HepG2 (cell line): Measurements from ENCODE around the gene ACBD6. TPM values are rescaled to one million over a fixed set of nuclear protein-coding genes. Genes with fewer than 3 reads are reported as not detected.

Experiments used
- ATAC-seq: fragments of 200-7000 bp; cut with Tn5 transposase; 3 replicates; pipeline ENCODE4 v1.9.1; 2020; ENCODE audit warnings: mild to moderate bottlenecking, moderate library complexity
- BruUV-seq: library from RNA; stranded (reverse); fragments of 400-500 nt; replicated peaks from 2 replicates; lab custom pipeline; 2021; lab: Mats Ljungman, UMichigan
- CTCF ChIA-PET: fragments of 300-600 bp; formaldehyde crosslinking; extraction: SDS; loops from one replicate; lab custom pipeline; 2021; ENCODE audit warnings: low total read pairs, inconsistent platforms, low intra/inter-chr PET ratio; lab: Yijun Ruan, JAX
- POLR2A ChIA-PET: fragments of 350-600 bp; sonication (Branson Sonifier 250); formaldehyde crosslinking; loops from one replicate; lab custom pipeline; 2020; ENCODE audit warnings: antibody characterized with exemption, inconsistent platforms; lab: Yijun Ruan, JAX
- DNase-seq: peaks from one replicate; pipeline ENCODE4 v3.0.0-alpha.2; 2015; ENCODE audit warnings: low spot score
- FAIRE-seq: peaks from 3 replicates; lab custom pipeline; 2011; peaks lifted over from hg19 to GRCh38; lab: Jason Lieb, UNC
- H2AFZ ChIP-seq: one replicate; pipeline ENCODE4 v1.6.1; 2011; ENCODE audit warnings: low read length, inconsistent platforms
- H3K27ac ChIP-seq: fragments of 300-600 bp; 3 replicates; pipeline ENCODE4 v1.8.0; 2011; ENCODE audit warnings: mixed run types, mild to moderate bottlenecking, mixed read lengths, low read length, inconsistent platforms; ENCODE audit not compliant: insufficient read depth; ENCODE audit errors: extremely low read length
- H3K27me3 ChIP-seq, 2 experiments: fragments of 200-600 bp in 1 of 2; 2 replicates in 1 of 2; 3 replicates in 1 of 2; pipeline versions ENCODE4 v1.6.0 to v1.8.0; 2011; ENCODE audit warnings: low read length in 2 of 2, mild to moderate bottlenecking in 2 of 2, moderate library complexity in 2 of 2, inconsistent platforms in 1 of 2; ENCODE audit not compliant: insufficient read depth in 2 of 2, control insufficient read depth in 1 of 2
- H3K36me3 ChIP-seq, 2 experiments: fragments of 200-600 bp in 1 of 2; replicated peaks in 1 of 2; 2 replicates in 1 of 2; 3 replicates in 1 of 2; pipeline versions ENCODE4 v1.5.1 to v1.8.0; 2011; ENCODE audit warnings: low read length in 2 of 2, inconsistent platforms in 1 of 2; ENCODE audit not compliant: insufficient read depth in 2 of 2, control insufficient read depth in 1 of 2
- H3K4me1 ChIP-seq: 2 replicates; pipeline ENCODE4 v1.5.1; 2012; ENCODE audit warnings: low read length, inconsistent platforms; ENCODE audit not compliant: insufficient read depth
- H3K4me2 ChIP-seq: 2 replicates; pipeline ENCODE4 v1.6.0; 2011; ENCODE audit warnings: low read depth, low read length, inconsistent platforms
- H3K4me3 ChIP-seq, 3 experiments: fragments of 200-600 bp in 1 of 3; sonication (generic), shearing (Covaris generic) in 1 of 3; replicated peaks in 1 of 3; 2 replicates each; pipeline ENCODE4 v1.5.1; 2011 to 2016; ENCODE audit warnings: low read length in 3 of 3, inconsistent platforms in 2 of 3, low read depth in 2 of 3, mild to moderate bottlenecking in 2 of 3, control low read depth in 1 of 3, mixed read lengths in 1 of 3; ENCODE audit not compliant: insufficient read depth in 1 of 3
- H3K79me2 ChIP-seq: one replicate; pipeline ENCODE4 v1.6.1; 2011; ENCODE audit warnings: low read length, inconsistent platforms; ENCODE audit not compliant: insufficient read depth
- H3K9ac ChIP-seq: 2 replicates; pipeline ENCODE4 v1.6.0; 2011; ENCODE audit warnings: mild to moderate bottlenecking, low read depth, low read length, inconsistent platforms; ENCODE audit not compliant: insufficient read depth
- H3K9me3 ChIP-seq: 2 replicates; pipeline ENCODE4 v1.5.1; 2012; ENCODE audit warnings: mild to moderate bottlenecking, low read length
- H4K20me1 ChIP-seq: 2 replicates; pipeline ENCODE4 v1.6.0; 2011; ENCODE audit warnings: inconsistent platforms, mild to moderate bottlenecking, low read length, moderate library complexity; ENCODE audit not compliant: insufficient read depth
- FOXK1 ChIP-seq: sonication (generic); formaldehyde crosslinking; IDR thresholded peaks from 2 replicates; pipeline ENCODE4 v1.4.0; 2020; ENCODE audit warnings: low read depth, missing genetic modification reagents, borderline replicate concordance
- FOXP1 ChIP-seq, 2 experiments: fragments of 450-650 bp in 1 of 2; IDR thresholded peaks; 2 replicates each; pipeline ENCODE4 v1.6.1; 2017 to 2018; ENCODE audit warnings: antibody characterized with exemption in 1 of 2
- HOXA7 ChIP-seq: sonication (generic); formaldehyde crosslinking; IDR thresholded peaks from 2 replicates; pipeline ENCODE4 v1.8.1; 2022; ENCODE audit warnings: mild to moderate bottlenecking, missing genetic modification reagents, moderate library complexity
- NCOR1 ChIP-seq: fragments of 200-600 bp; sonication (generic); IDR thresholded peaks from 2 replicates; pipeline ENCODE4 v1.7.0; 2017; ENCODE audit warnings: antibody characterized with exemption, low read length, borderline replicate concordance
- NPAS2 ChIP-seq: sonication (generic); formaldehyde crosslinking; IDR thresholded peaks from 2 replicates; pipeline ENCODE4 v1.8.0; 2022; ENCODE audit warnings: mild to moderate bottlenecking, missing genetic modification reagents, borderline replicate concordance
- PHF8 ChIP-seq: sonication (generic); formaldehyde crosslinking; IDR thresholded peaks from 2 replicates; pipeline ENCODE4 v1.5.0; 2020; ENCODE audit warnings: missing genetic modification reagents
- POGK ChIP-seq: sonication (generic); formaldehyde crosslinking; conservative IDR thresholded peaks from 2 replicates; pipeline ENCODE4 v1.8.0; 2022; ENCODE audit warnings: mild to moderate bottlenecking, moderate library complexity, missing genetic modification reagents
- SALL1 ChIP-seq: sonication (generic); formaldehyde crosslinking; IDR thresholded peaks from 2 replicates; pipeline ENCODE4 v1.8.0; 2022; ENCODE audit warnings: mild to moderate bottlenecking, missing genetic modification reagents
- SNRNP70 ChIP-seq: fragments of 200-400 bp; formaldehyde crosslinking; IDR thresholded peaks from 2 replicates; pipeline ENCODE4 v1.6.1; 2017; ENCODE audit warnings: mild to moderate bottlenecking, low read depth, low read length, moderate library complexity
- TEF ChIP-seq: sonication (generic); formaldehyde crosslinking; IDR thresholded peaks from 2 replicates; pipeline ENCODE4 v1.5.0; 2020; ENCODE audit warnings: missing genetic modification reagents
- THAP11 ChIP-seq: IDR thresholded peaks from 2 replicates; pipeline ENCODE4 v1.6.1; 2016; ENCODE audit warnings: missing biosample characterization, missing genetic modification reagents
- ZFP36 ChIP-seq: fragments of 150-350 bp; IDR thresholded peaks from 2 replicates; pipeline ENCODE4 v1.6.1; 2018; ENCODE audit warnings: borderline replicate concordance, low read length, low read depth; ENCODE audit not compliant: partially characterized antibody
- ZNF101 ChIP-seq: sonication (generic); formaldehyde crosslinking; IDR thresholded peaks from 2 replicates; pipeline ENCODE4 v1.4.0; 2020; ENCODE audit warnings: mild to moderate bottlenecking, low read depth, missing genetic modification reagents, borderline replicate concordance
- ZNF207 ChIP-seq: fragments of 450-650 bp; IDR thresholded peaks from 2 replicates; pipeline ENCODE4 v1.6.1; 2016; ENCODE audit warnings: antibody characterized with exemption, borderline replicate concordance
- ZNF230 ChIP-seq: sonication (generic); formaldehyde crosslinking; IDR thresholded peaks from 2 replicates; pipeline ENCODE4 v1.4.0; 2020; ENCODE audit warnings: mild to moderate bottlenecking, missing genetic modification reagents
- ZNF234 ChIP-seq: sonication (generic); formaldehyde crosslinking; conservative IDR thresholded peaks from 2 replicates; pipeline ENCODE4 v1.5.1; 2020; ENCODE audit warnings: mild to moderate bottlenecking, missing genetic modification reagents
- ZNF3 ChIP-seq: IDR thresholded peaks from 2 replicates; pipeline ENCODE4 v1.7.0; 2017; ENCODE audit warnings: inconsistent platforms
- ZNF329 ChIP-seq: sonication (generic); formaldehyde crosslinking; IDR thresholded peaks from 2 replicates; pipeline ENCODE4 v1.9.0; 2021; ENCODE audit warnings: low read depth, mild to moderate bottlenecking, missing genetic modification reagents
- ZNF547 ChIP-seq: sonication (generic); formaldehyde crosslinking; IDR thresholded peaks from 2 replicates; pipeline ENCODE4 v1.5.1; 2020; ENCODE audit warnings: mild to moderate bottlenecking, missing genetic modification reagents
- WGBS: methylation state at CpG from one replicate; pipeline ENCODE4 v1.1.6; 2017; ENCODE audit warnings: low lambda C conversion rate; 5-methylcytosine and 5-hydroxymethylcytosine counted together
- in situ Hi-C: cut with HindIII; loops from 2 replicates; pipeline ENCODE4 v1.10.0; 2017; ENCODE audit warnings: low pct_unique_long_range_greater_than_20kb; ENCODE audit not compliant: extremely low pct_ligation_motif_present
- intact Hi-C: fragments of 100-400 bp; cut with micrococcal nuclease; formaldehyde crosslinking; loops from one replicate; pipeline ENCODE4 v1.10.0; 2022; ENCODE audit not compliant: unreplicated experiment
- polyA plus RNA-seq, 8 experiments: library from polyadenylated mRNA; depleted of rRNA in 3 of 8; stranded (reverse) in 7 of 8; unstranded in 1 of 8; fragments of >200 nt; fragmentation: Illumina TruSeq in 4 of 8; extraction: Trizol in 4 of 8; gene quantifications; 2 replicates each; pipeline versions ENCODE4 v1.2.1 to v1.2.3, GENCODE V29; 2011 to 2016; ENCODE audit warnings: low read depth in 4 of 8, missing spikeins in 1 of 8, mixed read lengths in 1 of 8; ENCODE audit not compliant: insufficient read depth in 1 of 8
- total RNA-seq, 5 experiments: library from RNA; depleted of rRNA; stranded (reverse); fragments of >200 nt; fragmentation: Illumina TruSeq; extraction: Trizol; gene quantifications; 2 replicates each; pipeline ENCODE4 v1.2.3, GENCODE V29; 2016; ENCODE audit warnings: low read depth in 1 of 5
- TF ChIP-seq, protein P1 (sequence below): fragments of 450-650 bp; IDR thresholded peaks from 2 replicates; pipeline ENCODE4 v1.6.1; 2016

ACBD6 gene
- total and polyA plus RNA-seq, 2 of the 13 experiments (the other 11 are each of a cell fraction or from before 2014, with no cell fraction given): 33.5 to 47.2 TPM

DNA sequence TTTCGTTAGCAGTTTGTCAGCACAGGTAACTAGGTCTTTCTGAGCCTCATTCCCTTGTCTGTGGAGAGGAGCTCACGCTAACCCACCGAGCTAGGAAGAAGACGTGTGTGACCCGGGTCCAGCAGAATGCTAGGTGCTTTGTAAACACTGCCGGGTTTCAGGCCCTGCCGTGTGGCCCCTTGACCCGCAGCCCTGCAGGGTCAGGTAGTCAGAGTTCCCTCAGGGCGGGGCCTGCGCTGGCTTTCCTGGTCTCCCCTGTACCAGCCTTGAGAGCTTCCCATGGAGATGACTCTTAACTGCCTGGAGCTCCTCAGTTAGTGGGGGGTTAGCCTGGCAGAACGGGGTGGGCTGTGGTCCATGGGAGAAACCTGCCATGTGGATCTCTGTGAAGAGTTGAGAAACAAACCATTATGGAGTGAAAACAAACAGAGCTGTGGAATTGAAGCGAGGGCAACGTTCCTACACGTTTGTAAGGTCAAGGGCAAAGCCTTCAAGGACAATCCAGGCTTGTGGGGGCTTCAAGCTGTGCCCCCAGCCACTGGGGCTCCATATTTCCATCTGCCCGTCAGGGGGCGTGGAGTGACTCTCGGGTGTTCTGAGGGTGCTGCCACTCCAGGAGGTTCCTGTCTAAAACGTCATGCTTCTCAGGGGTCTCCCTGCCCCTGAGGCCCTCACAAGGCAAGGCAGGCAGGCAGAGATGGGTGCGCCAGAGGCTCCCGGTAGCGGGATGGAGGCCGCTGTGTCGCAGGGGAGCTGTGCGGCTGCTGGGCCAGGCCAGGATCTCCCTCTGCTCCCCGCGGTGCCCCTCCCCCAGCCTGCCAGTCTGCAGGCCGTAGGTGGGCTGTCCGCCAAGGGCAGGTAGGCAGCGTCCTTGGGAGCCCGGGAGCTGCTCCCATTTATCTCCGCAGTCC, 248.5 kb downstream of the ACBD6 start:
- POLR2A ChIA-PET: no interaction called here
- ATAC-seq (peak; percentile 59), DNase-seq (no peak), FAIRE-seq (no peak)
- Histone ChIP-seq H3K36me3 (no peaks in the 10 kb centered on the region), H3K9ac (no peak overlapping the region; the same call in 1 of the 2 replicates), H3K27ac (no peak overlapping the region), H3K4me1 (peaks cover 66% of the 10 kb centered on the region), H3K4me2 (peak overlapping the region; percentile 93), H4K20me1 (no peaks in the 10 kb centered on the region), H2AFZ (no peak overlapping the region), H3K9me3 (no peaks in the 10 kb centered on the region), H3K79me2 (no peaks in the 10 kb centered on the region), H3K27me3 (peaks cover 0 to 14% of the 10 kb centered on the region in 2 experiments; a peak in 3 of 5 replicates), H3K4me3 (peak overlapping the region; percentile 11 to 65 (median 28); a peak in 5 of 6 replicates)
- intact Hi-C loops (loop anchor here (5.0 kb wide), 1 partner anchor 228 kb away; no protein-coding TSS in a partner anchor), in situ Hi-C loops (loop anchor here (5.0 kb wide), 2 partner anchors 163 to 223 kb away; no protein-coding TSS in a partner anchor)
- CTCF ChIA-PET: interaction anchor here (0.5 to 3.2 kb wide), 4 partner anchors 20 to 229 kb away, joined by 3 to 17 read pairs (median 4); no protein-coding TSS in a partner anchor
- 3% methylated on average over 14 of the region's 31 CpGs for WGBS
- BruUV-seq: no TSS peak
- no peak for TF ChIP-seq HOXA7 (CRISPR knock-in tag)
- no peak for TF ChIP-seq ZNF3 (CRISPR knock-in tag)
- no peak for TF ChIP-seq TEF (CRISPR knock-in tag)
- 0 out of 2 replicates have a peak, but pooled peaks have one; percentile 36 for TF ChIP-seq POGK (CRISPR knock-in tag)
- TF ChIP-seq PHF8 (CRISPR knock-in tag): 0 out of 2 replicates have a peak, but pooled peaks have one; percentile 19
- TF ChIP-seq, protein P1, sequence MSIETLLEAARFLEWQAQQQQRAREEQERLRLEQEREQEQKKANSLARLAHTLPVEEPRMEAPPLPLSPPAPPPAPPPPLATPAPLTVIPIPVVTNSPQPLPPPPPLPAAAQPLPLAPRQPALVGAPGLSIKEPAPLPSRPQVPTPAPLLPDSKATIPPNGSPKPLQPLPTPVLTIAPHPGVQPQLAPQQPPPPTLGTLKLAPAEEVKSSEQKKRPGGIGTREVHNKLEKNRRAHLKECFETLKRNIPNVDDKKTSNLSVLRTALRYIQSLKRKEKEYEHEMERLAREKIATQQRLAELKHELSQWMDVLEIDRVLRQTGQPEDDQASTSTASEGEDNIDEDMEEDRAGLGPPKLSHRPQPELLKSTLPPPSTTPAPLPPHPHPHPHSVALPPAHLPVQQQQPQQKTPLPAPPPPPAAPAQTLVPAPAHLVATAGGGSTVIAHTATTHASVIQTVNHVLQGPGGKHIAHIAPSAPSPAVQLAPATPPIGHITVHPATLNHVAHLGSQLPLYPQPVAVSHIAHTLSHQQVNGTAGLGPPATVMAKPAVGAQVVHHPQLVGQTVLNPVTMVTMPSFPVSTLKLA: no peak
- TF ChIP-seq ZNF329 (CRISPR knock-in tag): 0 out of 2 replicates have a peak, but pooled peaks have one; percentile 38
- TF ChIP-seq THAP11 (CRISPR knock-in tag): peak; percentile 37; the same call in 1 of the 2 replicates
- no peak for TF ChIP-seq ZFP36
- TF ChIP-seq SNRNP70: no peak
- TF ChIP-seq NCOR1: 0 out of 2 replicates have a peak, but pooled peaks have one; percentile 16
- no peak for TF ChIP-seq ZNF547 (CRISPR knock-in tag)
- TF ChIP-seq FOXP1 (IDR thresholded peaks at IDR 0.05): no peak
- 0 out of 2 replicates have a peak, but pooled peaks have one; percentile 27 for TF ChIP-seq FOXP1 (CRISPR knock-in tag; IDR thresholded peaks at IDR 0.05)
- TF ChIP-seq NPAS2 (CRISPR knock-in tag): no peak
- TF ChIP-seq ZNF207: no peak
- TF ChIP-seq ZNF234 (CRISPR knock-in tag): no peak
- TF ChIP-seq FOXK1 (CRISPR knock-in tag): peak; percentile 63; the same call in 1 of the 2 replicates
- TF ChIP-seq ZNF230 (CRISPR knock-in tag): no peak
- TF ChIP-seq SALL1 (CRISPR knock-in tag): peak; percentile 50
- TF ChIP-seq ZNF101 (CRISPR knock-in tag): no peak
